ENCODE data around the gene EXOC2.
"Not testable (repeated sequence)": the region's sequence is repeated elsewhere in the genome, so short reads cannot be mapped to it uniquely, and the experiment has no call there.

EXOC2 gene

GRCh38 chr6:628766-629165 is 64.2 kb downstream of the EXOC2 start:
- no peak for DNase-seq (ENCODE audit: low read depth in 3 of 3)

- no peak for DNase-seq (ENCODE audit: low read depth in 3 of 3)
Measured at GRCh38 chr6:626236-626635, 66.7 kb downstream of the EXOC2 start.

DNA sequence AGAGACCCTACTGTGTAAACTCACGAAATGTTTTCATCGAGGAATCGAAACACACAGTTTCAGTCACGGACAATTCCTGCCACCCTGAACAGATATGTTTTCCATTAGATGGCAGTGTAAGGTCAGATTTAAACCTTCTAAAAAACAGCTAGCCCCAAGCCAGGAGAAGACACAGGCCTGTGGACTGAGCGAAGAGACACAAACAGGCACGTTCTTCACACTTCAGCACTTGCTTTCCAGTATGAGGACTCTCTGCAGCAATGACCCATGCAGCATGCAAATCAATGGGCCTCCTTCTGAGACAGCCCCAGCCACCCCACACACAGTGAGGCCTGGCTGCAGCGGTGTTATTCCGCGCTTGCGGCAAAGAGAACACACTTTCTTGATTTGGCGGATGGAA is 68.0 kb downstream of the EXOC2 start:
- DNase-seq (ENCODE audit: low read depth in 3 of 3), result no peak

DNA sequence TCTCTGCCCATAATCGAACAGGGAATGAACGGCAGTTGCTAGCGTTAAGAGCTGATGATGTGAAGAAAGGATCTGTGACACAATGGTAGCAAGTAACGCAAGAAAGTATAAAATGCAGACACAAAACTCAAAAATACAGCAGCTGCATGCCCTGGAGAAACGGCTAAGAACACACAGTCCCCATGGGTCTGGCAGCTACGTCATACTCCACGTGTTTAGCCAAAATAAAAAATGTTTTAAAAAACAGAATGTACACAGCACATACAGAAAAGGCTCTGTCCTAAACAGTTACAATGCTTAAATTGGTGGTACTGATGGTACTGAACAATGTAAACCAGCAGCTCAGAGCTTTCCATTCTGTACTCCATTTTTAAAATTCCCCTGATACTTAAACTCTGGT is 70.5 kb downstream of the EXOC2 start:
- DNase-seq (ENCODE audit: low read depth in 3 of 3), result no peak

DNA sequence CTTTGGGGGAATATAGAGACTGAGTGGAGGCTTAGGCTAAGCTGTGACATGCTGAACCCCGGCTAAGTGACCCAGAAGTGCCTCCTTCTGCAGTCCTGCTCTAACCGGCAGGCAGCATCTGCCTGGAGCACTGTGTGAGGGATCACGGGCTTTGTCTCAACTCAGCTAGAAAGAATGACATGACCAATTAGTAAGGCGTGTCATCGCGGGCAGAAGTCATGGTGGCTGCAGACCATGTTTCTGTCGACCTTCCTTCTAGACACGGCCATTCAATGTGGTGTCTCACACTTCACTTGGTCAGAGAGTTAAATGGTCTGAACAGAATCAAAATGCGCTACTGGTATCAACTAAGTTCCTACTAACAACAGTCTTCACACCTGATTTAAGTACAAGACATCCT is 71.0 kb downstream of the EXOC2 start:
- no peak for DNase-seq (ENCODE audit: low read depth in 3 of 3)

- no peak for DNase-seq (ENCODE audit: low read depth in 3 of 3)
Measured at GRCh38 chr6:620950-621349, 72.0 kb downstream of the EXOC2 start.

GRCh38 chr6:620166-620565 is 72.8 kb downstream of the EXOC2 start:
- no peak for DNase-seq (ENCODE audit: low read depth in 3 of 3)

GRCh38 chr6:617456-618100 is 75.4 kb downstream of the EXOC2 start:
- no peak for DNase-seq (ENCODE audit: low read depth in 3 of 3)

DNA sequence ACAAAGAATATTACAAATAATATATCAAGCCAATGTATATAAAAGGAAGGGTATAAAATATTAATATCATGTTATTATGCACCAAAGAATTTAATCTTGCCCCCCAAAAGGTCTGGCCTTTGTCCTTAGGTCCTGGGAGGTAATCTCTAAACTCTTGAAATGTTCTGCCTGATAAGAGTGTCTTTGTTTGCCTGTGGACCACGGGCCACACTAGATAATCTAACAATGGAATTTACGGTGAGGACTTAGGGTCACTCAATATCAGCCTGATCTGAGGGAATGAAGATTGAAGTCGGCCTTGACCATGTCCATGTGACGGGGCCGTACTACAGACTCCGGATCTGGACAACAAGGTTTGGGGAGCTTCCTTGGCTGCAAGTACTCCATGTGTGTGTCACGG is 79.0 kb downstream of the EXOC2 start:
- DNase-seq (ENCODE audit: low read depth in 3 of 3), result no peak

DNA sequence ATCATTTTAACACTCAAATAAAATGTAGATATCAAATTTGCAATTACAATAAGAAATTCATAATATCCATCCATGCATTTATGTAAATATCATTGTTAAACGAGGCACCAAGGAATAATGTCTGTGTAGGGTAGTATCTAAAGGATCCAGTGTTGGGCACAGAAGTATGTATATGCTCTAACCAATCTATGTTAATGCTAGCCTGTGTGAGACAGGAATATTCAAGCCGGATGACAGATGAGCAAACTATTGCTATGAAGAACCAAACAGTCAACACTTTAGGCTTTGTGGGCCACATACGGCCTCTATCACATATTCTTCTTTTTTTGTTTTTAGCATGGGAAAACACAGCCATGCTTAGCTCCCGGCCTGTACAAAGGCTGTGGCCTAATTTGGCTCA is 81.0 kb downstream of the EXOC2 start:
- DNase-seq (ENCODE audit: low read depth in 3 of 3), result no peak

DNA sequence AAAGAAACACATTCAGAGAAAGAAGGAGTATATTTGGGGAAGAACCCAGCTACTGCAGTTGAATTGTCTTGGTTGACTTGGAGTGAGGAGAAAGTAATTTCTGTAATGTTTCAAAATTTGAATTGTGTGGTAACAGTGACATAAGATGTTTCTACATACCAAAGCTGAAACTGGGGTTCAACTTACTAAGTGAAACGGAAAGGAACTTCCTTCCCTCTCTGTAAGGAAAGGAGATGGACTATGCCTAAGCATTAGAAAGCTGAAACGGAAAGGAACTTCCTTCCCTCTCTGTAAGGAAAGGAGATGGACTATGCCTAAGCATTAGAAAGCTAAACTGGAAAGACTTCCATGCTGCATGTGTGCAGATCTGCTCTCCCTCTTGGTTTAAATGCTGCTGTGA is 82.1 kb downstream of the EXOC2 start:
- DNase-seq (ENCODE audit: low read depth in 3 of 3), result no peak

DNA sequence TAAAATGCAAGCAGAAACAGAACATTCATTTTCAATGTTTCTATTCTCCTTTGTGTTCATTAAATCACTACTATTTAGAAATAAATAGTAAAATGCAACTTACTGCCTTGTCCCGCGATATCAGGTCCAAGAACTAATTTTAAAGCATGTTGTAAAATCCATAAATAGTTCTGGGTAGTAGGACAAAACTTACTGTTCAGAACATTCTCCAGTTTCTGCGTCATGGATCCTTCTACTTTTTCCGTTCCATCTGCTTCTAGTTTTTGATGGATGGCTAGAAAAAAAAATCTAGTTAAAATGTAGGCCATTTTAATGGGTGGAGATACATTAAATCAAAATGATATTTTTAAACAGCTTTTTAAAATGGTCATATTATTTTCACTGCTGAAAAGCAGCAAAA is 83.0 kb downstream of the EXOC2 start:
- DNase-seq (ENCODE audit: low read depth in 3 of 3), result no peak

DNA sequence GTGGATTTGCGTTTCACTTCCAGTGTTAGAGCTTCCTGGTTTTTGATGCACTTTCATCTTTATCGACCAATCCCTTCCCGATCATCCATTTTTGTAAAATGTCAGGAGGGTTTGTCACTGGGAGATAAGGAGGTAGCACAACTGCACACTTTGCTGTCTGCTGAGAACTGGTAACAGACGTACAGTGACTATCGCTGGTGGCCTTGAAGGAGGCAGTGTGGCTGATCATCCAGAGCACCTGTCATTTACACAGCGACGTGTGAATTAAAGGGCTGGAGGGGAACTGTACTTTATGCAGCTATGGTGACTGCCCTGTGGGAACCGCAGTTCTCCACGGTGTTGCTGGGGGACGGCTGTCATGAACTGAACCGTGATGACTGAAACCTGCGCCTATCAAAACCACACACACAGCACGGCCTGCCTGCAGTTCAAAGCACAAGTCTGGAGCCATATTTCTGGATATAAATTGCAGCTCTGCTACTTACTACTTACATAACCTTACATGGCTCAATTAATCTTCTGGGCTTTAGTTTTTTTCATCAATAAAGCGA is 86.0 kb downstream of the EXOC2 start:
- DNase-seq (ENCODE audit: low read depth in 3 of 3), result no peak

GRCh38 chr6:605895-606294 is 87.0 kb downstream of the EXOC2 start:
- DNase-seq (ENCODE audit: low read depth in 3 of 3), result not testable (repeated sequence)

GRCh38 chr6:604579-604978 is 88.4 kb downstream of the EXOC2 start:
- no peak for DNase-seq (ENCODE audit: low read depth in 3 of 3)

GRCh38 chr6:603265-603664 is 89.7 kb downstream of the EXOC2 start:
- no peak for DNase-seq (ENCODE audit: low read depth in 3 of 3)

DNA sequence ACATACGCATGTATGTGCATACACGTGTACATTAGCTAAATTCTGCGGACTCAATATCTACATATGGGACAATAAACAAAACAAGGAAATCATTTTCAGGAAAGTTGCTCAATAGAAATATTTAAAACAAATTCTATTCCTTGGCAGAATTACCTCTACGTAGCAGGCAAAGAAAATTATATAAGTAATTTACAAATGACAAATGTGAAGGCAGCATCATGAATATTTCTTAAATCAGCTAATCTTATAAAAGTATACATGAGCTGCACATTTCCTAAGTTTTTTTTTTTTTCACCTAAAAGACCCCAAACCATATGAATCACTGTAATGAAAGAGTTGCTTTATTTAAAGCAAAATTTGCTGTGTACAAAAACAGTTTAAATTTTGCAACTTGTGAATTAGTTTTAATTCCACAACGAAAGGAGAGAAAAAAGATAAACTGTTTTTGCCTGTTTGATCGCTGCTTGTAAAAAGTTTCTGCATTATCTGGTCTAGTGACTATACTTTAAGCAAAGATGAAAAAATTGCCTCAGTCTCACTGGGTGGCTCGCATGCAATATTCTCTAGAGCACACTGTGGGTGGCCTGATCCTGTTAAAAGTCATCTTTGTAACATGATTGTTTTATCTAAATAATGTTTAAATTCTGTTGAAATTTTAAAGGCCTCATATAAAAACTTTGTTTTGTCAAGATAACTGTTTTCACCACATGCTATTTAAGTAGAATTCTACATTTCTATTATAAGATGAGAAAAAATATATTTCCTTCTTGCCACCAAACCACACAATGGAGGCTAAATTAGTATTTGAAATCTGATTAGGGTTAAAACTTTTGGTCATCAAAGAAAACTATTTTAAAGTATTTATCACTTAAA is 93.1 kb downstream of the EXOC2 start:
- no peak for DNase-seq (ENCODE audit: low read depth in 3 of 3)

DNA sequence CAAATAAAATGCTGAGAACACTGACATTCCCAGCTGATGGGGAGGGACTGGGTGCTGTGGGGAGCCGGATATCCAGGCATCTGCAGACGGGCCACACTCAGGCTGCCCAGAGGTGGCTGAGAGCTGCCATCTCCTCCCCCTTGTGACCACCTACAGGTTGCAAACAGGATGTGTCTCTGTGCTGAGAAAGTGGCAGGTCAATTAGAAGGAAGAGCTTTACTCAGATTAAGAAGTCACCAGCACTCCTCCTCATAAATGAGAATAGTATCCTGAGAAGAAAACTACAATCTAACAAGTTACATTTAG is 99.1 kb downstream of the EXOC2 start:
- no peak for DNase-seq (ENCODE audit: low read depth in 3 of 3)

GRCh38 chr6:593139-593906 is 99.6 kb downstream of the EXOC2 start:
- peak; percentile 24 to 63 (median 55) for DNase-seq (ENCODE audit: low read depth in 3 of 3)

GRCh38 chr6:589090-589489 is 103.8 kb downstream of the EXOC2 start:
- DNase-seq (ENCODE audit: low read depth in 3 of 3), result no peak

DNA sequence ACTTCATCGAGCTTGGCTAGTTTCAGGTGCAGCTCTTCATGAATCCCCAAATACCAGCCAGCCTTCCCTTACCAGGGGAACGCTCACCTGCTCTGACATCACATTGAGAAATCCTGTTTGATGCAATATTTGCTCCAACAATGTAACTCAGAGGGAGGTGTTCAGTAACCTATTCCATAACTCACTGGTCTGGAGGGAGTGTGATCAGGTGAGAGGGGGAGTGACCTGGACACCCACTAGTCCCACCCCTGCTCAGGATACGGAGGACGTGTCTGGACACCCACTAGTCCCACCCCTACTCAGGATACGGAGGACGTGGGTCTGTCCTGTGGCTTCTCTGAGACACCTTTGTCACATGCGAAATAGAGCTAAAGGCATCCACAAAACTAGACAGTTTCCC is 106.4 kb downstream of the EXOC2 start:
- DNase-seq (ENCODE audit: low read depth in 3 of 3), result no peak

DNA sequence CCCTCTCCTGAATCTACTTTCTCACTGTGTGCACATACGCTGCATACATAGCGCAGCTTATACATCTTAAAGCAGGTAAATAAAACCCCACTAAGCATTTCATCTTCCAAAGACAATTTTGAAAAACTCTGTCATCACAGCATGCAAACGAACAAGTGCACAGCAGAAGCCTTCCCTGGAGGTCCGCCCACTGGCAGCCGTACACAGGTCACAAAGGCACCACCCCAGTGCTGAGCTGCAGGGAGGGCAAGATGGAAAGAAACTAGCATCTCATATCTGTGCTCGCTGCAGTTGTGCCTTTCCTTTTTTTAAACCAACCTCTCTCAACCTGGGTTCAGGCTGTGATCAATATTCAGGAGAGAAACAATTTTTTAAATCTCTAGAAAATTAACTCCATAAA is 109.3 kb downstream of the EXOC2 start:
- no peak for DNase-seq (ENCODE audit: low read depth in 3 of 3)

DNA sequence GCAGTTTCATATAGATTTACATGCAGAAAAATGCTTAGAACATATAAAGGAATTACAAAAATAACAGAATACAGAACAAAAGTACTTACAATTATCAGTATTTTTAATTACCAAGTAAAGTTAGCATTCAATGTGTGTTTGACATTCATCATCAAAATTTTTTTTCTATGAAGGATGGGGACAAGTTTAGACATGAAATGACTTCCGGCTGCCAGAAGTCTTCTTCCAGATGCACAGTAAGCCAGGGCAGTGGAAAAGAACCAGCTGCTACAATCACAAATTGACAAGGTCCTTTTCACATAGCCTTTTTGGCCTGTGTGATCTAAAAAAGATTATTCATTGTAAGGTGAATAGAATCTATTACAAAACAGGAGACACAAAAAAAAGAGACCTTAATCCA is 109.8 kb downstream of the EXOC2 start:
- no peak for DNase-seq (ENCODE audit: low read depth in 3 of 3)
